Measurements from ENCODE around the gene FGF12. TPM values are rescaled to one million over a fixed set of nuclear protein-coding genes. Genes with fewer than 3 reads are reported as not detected.

The FGF12 gene
- total RNA-seq, 1 experiment from 2014 or later, result 0.51 TPM

DNA sequence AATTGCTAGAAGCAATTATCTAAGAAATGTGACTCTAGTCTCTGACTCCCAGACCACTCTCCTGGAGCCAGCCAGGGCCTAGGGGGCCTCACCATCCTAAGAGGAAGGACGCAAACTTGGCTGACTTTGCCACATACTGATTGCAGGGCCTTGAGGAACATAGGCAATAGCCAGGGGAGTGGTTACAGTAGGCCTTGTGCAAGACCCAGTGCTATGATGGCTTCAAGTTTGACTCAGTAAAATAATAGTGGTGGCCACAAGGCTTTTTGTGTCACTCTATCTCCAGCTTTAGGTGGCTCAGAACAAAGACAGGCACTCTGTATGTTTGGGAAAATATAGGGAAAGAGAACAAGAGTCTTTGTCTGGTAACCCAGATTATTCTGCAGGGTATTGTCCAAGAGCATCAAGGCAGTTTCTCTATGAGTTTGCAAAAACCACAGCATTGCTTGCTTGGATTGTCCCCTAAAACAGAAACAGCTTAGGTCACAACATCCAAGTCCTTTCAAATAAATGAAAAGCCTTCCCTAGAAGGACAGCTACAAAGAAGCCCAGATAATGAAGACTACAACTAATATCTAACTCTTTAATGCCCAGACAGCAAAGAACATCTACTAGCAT, 634.8 kb downstream of the FGF12 start:
- POLR2A ChIA-PET, result no interaction called here
- ATAC-seq, result no peak
- TF ChIP-seq, protein P1, sequence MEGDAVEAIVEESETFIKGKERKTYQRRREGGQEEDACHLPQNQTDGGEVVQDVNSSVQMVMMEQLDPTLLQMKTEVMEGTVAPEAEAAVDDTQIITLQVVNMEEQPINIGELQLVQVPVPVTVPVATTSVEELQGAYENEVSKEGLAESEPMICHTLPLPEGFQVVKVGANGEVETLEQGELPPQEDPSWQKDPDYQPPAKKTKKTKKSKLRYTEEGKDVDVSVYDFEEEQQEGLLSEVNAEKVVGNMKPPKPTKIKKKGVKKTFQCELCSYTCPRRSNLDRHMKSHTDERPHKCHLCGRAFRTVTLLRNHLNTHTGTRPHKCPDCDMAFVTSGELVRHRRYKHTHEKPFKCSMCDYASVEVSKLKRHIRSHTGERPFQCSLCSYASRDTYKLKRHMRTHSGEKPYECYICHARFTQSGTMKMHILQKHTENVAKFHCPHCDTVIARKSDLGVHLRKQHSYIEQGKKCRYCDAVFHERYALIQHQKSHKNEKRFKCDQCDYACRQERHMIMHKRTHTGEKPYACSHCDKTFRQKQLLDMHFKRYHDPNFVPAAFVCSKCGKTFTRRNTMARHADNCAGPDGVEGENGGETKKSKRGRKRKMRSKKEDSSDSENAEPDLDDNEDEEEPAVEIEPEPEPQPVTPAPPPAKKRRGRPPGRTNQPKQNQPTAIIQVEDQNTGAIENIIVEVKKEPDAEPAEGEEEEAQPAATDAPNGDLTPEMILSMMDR (IDR thresholded peaks at IDR 0.05), result no peak
- TF ChIP-seq, protein P2, sequence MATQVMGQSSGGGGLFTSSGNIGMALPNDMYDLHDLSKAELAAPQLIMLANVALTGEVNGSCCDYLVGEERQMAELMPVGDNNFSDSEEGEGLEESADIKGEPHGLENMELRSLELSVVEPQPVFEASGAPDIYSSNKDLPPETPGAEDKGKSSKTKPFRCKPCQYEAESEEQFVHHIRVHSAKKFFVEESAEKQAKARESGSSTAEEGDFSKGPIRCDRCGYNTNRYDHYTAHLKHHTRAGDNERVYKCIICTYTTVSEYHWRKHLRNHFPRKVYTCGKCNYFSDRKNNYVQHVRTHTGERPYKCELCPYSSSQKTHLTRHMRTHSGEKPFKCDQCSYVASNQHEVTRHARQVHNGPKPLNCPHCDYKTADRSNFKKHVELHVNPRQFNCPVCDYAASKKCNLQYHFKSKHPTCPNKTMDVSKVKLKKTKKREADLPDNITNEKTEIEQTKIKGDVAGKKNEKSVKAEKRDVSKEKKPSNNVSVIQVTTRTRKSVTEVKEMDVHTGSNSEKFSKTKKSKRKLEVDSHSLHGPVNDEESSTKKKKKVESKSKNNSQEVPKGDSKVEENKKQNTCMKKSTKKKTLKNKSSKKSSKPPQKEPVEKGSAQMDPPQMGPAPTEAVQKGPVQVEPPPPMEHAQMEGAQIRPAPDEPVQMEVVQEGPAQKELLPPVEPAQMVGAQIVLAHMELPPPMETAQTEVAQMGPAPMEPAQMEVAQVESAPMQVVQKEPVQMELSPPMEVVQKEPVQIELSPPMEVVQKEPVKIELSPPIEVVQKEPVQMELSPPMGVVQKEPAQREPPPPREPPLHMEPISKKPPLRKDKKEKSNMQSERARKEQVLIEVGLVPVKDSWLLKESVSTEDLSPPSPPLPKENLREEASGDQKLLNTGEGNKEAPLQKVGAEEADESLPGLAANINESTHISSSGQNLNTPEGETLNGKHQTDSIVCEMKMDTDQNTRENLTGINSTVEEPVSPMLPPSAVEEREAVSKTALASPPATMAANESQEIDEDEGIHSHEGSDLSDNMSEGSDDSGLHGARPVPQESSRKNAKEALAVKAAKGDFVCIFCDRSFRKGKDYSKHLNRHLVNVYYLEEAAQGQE (IDR thresholded peaks at IDR 0.05; ENCODE audit: insufficient read depth in 1 of 2, low read depth in 2 of 2, low read length in 1 of 2), result no peak
- TF ChIP-seq SIN3A (IDR thresholded peaks at IDR 0.05; ENCODE audit: borderline replicate concordance, insufficient read depth, low read depth, low read length) (no peak), POLR2AphosphoS5 (IDR thresholded peaks at IDR 0.05; ENCODE audit: low read depth, low read length) (no peak), TCF7L2 (IDR thresholded peaks at IDR 0.05; ENCODE audit: low read depth, low read length) (no peak)
- no TSS peak for BruUV-seq (replicated peaks)
- H3K4me3 ChIP-seq (ENCODE audit: low read depth in 2 of 2, low read length in 2 of 2), result no peak overlapping the region
- H3K27me3 ChIP-seq (ENCODE audit: control insufficient read depth, insufficient read depth, low read length), result no peaks in the 10 kb centered on the region
- 0 out of 2 replicates have a peak, but pooled peaks cover 10% of the 10 kb centered on the region for H3K9me3 ChIP-seq (ENCODE audit: control insufficient read depth, insufficient read depth, low read depth, low read length)
- no peaks in the 10 kb centered on the region for H3K36me3 ChIP-seq (ENCODE audit: control insufficient read depth, insufficient read depth, low read length)
- no peak overlapping the region for H3K27ac ChIP-seq (ENCODE audit: low read length)
- intact Hi-C loops (cut with micrococcal nuclease; ENCODE audit: unreplicated experiment) (no loop called here), in situ Hi-C loops (cut with HindIII; ENCODE audit: low pct_unique_long_range_greater_than_20kb, low sequenced_read_pairs) (no loop called here)
- H3K4me1 ChIP-seq (ENCODE audit: control insufficient read depth, insufficient read depth, low read length), result no peaks in the 10 kb centered on the region
- CTCF ChIA-PET, result no interaction called here
- no peak for DNase-seq (ENCODE audit: low read depth, low spot score)

DNA sequence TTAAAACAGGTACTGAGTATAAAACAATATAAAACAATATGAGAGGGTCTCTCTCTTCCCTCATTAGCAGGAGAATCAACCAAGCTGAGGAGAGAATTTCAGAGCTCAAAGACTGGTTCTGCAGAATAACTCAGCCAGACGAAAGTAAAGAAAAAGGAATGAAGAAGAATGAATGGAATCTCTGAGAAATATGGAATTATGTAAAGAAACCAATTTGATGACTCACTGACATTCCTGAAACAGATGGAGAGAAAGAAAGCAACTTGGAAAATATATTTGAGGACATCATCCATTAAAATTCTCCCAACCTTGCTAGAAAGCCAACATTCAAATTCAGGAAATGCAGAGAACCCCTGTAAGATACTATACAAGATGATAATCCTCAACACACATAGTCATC, 635.5 kb downstream of the FGF12 start:
- POLR2A ChIA-PET, result no interaction called here
- BruUV-seq (replicated peaks), result no TSS peak
- H3K4me3 ChIP-seq (ENCODE audit: low read depth in 2 of 2, low read length in 2 of 2), result no peak overlapping the region
- intact Hi-C loops (cut with micrococcal nuclease; ENCODE audit: unreplicated experiment) (no loop called here), in situ Hi-C loops (cut with HindIII; ENCODE audit: low pct_unique_long_range_greater_than_20kb, low sequenced_read_pairs) (no loop called here)
- TF ChIP-seq, protein P2 (IDR thresholded peaks at IDR 0.05; ENCODE audit: insufficient read depth in 1 of 2, low read depth in 2 of 2, low read length in 1 of 2), result no peak
- no peak for TF ChIP-seq TCF7L2 (IDR thresholded peaks at IDR 0.05; ENCODE audit: low read depth, low read length)
- DNase-seq (ENCODE audit: low read depth, low spot score), result no peak
- no peak for ATAC-seq
- CTCF ChIA-PET, result no interaction called here
- no peaks in the 10 kb centered on the region for H3K27me3 ChIP-seq (ENCODE audit: control insufficient read depth, insufficient read depth, low read length)
- H3K36me3 ChIP-seq (ENCODE audit: control insufficient read depth, insufficient read depth, low read length), result no peaks in the 10 kb centered on the region
- no peaks in the 10 kb centered on the region for H3K4me1 ChIP-seq (ENCODE audit: control insufficient read depth, insufficient read depth, low read length)
- H3K27ac ChIP-seq (ENCODE audit: low read length), result no peak overlapping the region
- H3K9me3 ChIP-seq (ENCODE audit: control insufficient read depth, insufficient read depth, low read depth, low read length), result 0 out of 2 replicates have a peak, but pooled peaks cover 10% of the 10 kb centered on the region

Measured in Panc1 (cell line).